GM12878 (cell line): ENCODE measurements around the gene SQSTM1. TPM values are rescaled to one million over a fixed set of nuclear protein-coding genes. Genes with fewer than 3 reads are reported as not detected.

Experiments used
- ATAC-seq: fragments of 200-7000 bp; cut with Tn5 transposase; 3 replicates; pipeline ENCODE4 v1.9.1; 2020; ENCODE audit warnings: mild to moderate bottlenecking, moderate library complexity
- BruUV-seq: library from RNA; stranded (reverse); fragments of 400-500 nt; replicated peaks from 2 replicates; lab custom pipeline; 2021; lab: Mats Ljungman, UMichigan
- CTCF ChIA-PET: fragments of 300-600 bp; sonication (Branson Sonifier 250); formaldehyde crosslinking; extraction: SDS; loops from one replicate; lab custom pipeline; 2021; ENCODE audit warnings: inconsistent platforms; lab: Yijun Ruan, JAX
- POLR2A ChIA-PET: fragments of 350-600 bp; formaldehyde crosslinking; extraction: SDS; loops from one replicate; lab custom pipeline; 2021; ENCODE audit warnings: inconsistent platforms; lab: Charles Lee
- RAD21 ChIA-PET: fragments of 300-600 bp; sonication (Branson Sonifier 250); formaldehyde crosslinking; loops from one replicate; lab custom pipeline; 2023; ENCODE audit warnings: antibody characterized with exemption; ENCODE audit not compliant: unreplicated experiment; lab: Charles Lee
- SMC1A ChIA-PET: fragments of 300-600 bp; sonication (Branson Sonifier 250); formaldehyde crosslinking; loops from one replicate; lab custom pipeline; 2023; ENCODE audit not compliant: unreplicated experiment, uncharacterized antibody; lab: Charles Lee
- DNase-seq: peaks from one replicate; pipeline ENCODE4 v3.0.0-alpha.2; 2011; ENCODE audit warnings: low read depth, low spot score
- FAIRE-seq: peaks from 3 replicates; lab custom pipeline; 2011; peaks lifted over from hg19 to GRCh38; lab: Jason Lieb, UNC
- H2AFZ ChIP-seq: 2 replicates; pipeline ENCODE4 v1.6.0; 2011; ENCODE audit warnings: low read depth, low read length, control low read depth; ENCODE audit not compliant: control insufficient read depth
- H3K27ac ChIP-seq: 2 replicates; pipeline ENCODE4 v1.5.1; 2011; ENCODE audit warnings: control low read depth; ENCODE audit not compliant: control insufficient read depth, insufficient read depth
- H3K27me3 ChIP-seq, 2 experiments: replicated peaks in 1 of 2; 2 replicates each; pipeline versions ENCODE4 v1.6.0 to v1.6.1; 2011; ENCODE audit warnings: low read length in 1 of 2; ENCODE audit not compliant: control insufficient read depth in 2 of 2, insufficient read depth in 2 of 2
- H3K36me3 ChIP-seq, 2 experiments: 2 replicates each; pipeline ENCODE4 v1.5.1; 2011; ENCODE audit warnings: low read length in 1 of 2; ENCODE audit not compliant: control insufficient read depth in 2 of 2, insufficient read depth in 2 of 2
- H3K4me1 ChIP-seq: 2 replicates; pipeline ENCODE4 v1.6.1; 2011; ENCODE audit warnings: mild to moderate bottlenecking, low read length, moderate library complexity, mixed read lengths; ENCODE audit not compliant: control insufficient read depth, insufficient read depth
- H3K4me2 ChIP-seq: 2 replicates; pipeline ENCODE4 v1.6.0; 2011; ENCODE audit warnings: control low read depth; ENCODE audit not compliant: control insufficient read depth, insufficient read depth
- H3K4me3 ChIP-seq: fragments of 200-600 bp; sonication (generic); 2 replicates; pipeline ENCODE4 v1.5.1; 2016
- H3K79me2 ChIP-seq: 2 replicates; pipeline ENCODE4 v1.6.0; 2011; ENCODE audit warnings: low read length; ENCODE audit not compliant: control insufficient read depth, insufficient read depth
- H3K9ac ChIP-seq: 2 replicates; pipeline ENCODE4 v1.8.0; 2011; ENCODE audit warnings: low read length, control low read depth, mixed read lengths; ENCODE audit not compliant: control insufficient read depth, insufficient read depth
- H3K9me3 ChIP-seq: replicated peaks from 3 replicates; pipeline ENCODE4 v1.5.1; 2011; ENCODE audit warnings: mild to moderate bottlenecking, low read length; ENCODE audit not compliant: control insufficient read depth, insufficient read depth
- H4K20me1 ChIP-seq: 2 replicates; pipeline ENCODE4 v1.6.0; 2011; ENCODE audit not compliant: control insufficient read depth, insufficient read depth
- E2F4 ChIP-seq: IDR thresholded peaks from 2 replicates; pipeline ENCODE4 v1.6.1; 2012; ENCODE audit warnings: low read depth, low read length, improper control_type of control experiment
- LARP7 ChIP-seq: fragments of 450-650 bp; IDR thresholded peaks from 2 replicates; pipeline ENCODE4 v1.6.1; 2017; ENCODE audit warnings: mild to moderate bottlenecking
- MTA2 ChIP-seq: fragments of 450-650 bp; IDR thresholded peaks from 2 replicates; pipeline ENCODE4 v1.6.1; 2016; ENCODE audit warnings: low read depth, mild to moderate bottlenecking, moderate library complexity
- NR2F1 ChIP-seq: fragments of 450-650 bp; conservative IDR thresholded peaks from 2 replicates; pipeline ENCODE4 v1.6.1; 2017; ENCODE audit warnings: mild to moderate bottlenecking
- PAX5 ChIP-seq: IDR thresholded peaks from 2 replicates; pipeline ENCODE4 v1.6.1; 2011; ENCODE audit warnings: low read depth, low read length, borderline replicate concordance
- TBL1XR1 ChIP-seq: IDR thresholded peaks from 2 replicates; pipeline ENCODE4 v1.6.1; 2012; ENCODE audit warnings: low read depth, low read length, improper control_type of control experiment
- USF2 ChIP-seq: IDR thresholded peaks from 2 replicates; pipeline ENCODE4 v1.6.1; 2011; ENCODE audit warnings: low read depth, low read length, improper control_type of control experiment, borderline replicate concordance
- ZNF217 ChIP-seq: fragments of 450-650 bp; IDR thresholded peaks from 2 replicates; pipeline ENCODE4 v1.6.1; 2017; ENCODE audit warnings: antibody characterized with exemption, mild to moderate bottlenecking
- ZSCAN29 ChIP-seq: fragments of 450-650 bp; IDR thresholded peaks from 2 replicates; pipeline ENCODE4 v1.6.1; 2017; ENCODE audit warnings: mild to moderate bottlenecking, moderate library complexity
- ZZZ3 ChIP-seq: IDR thresholded peaks from 2 replicates; pipeline ENCODE4 v1.6.1; 2011; ENCODE audit warnings: low read depth; ENCODE audit not compliant: control insufficient read depth, insufficient read length
- WGBS: methylation state at CpG from one replicate; pipeline ENCODE4 v1.1.6; 2016; ENCODE audit warnings: low lambda C conversion rate; ENCODE audit not compliant: insufficient replicate concordance, insufficient coverage; ENCODE audit errors: missing lambda C conversion rate; 5-methylcytosine and 5-hydroxymethylcytosine counted together
- in situ Hi-C: fragments of 300-500 bp; cut with MboI; formaldehyde crosslinking; loops from 9 replicates; pipeline ENCODE4 v1.14.3; 2018; ENCODE audit warnings: mixed read lengths
- intact Hi-C: fragments of 100-400 bp; cut with micrococcal nuclease; formaldehyde crosslinking; loops from one replicate; pipeline ENCODE4 v1.14.2; 2022; ENCODE audit not compliant: unreplicated experiment
- polyA plus RNA-seq, 11 experiments: library from polyadenylated mRNA; depleted of rRNA in 4 of 11; unstranded in 6 of 11; stranded (reverse) in 5 of 11; fragments of >200 nt; fragmentation: Nextera tagmentation in 4 of 11; fragmentation: Illumina TruSeq in 1 of 11; extraction: Ambion mirVana in 4 of 11; extraction: Trizol in 1 of 11; gene quantifications; 1 replicate in 1 of 11; 2 replicates in 10 of 11; pipeline versions ENCODE4 v1.2.1 to v1.2.3, GENCODE V29; 2011 to 2016; ENCODE audit warnings: inconsistent platforms in 2 of 11, missing spikeins in 2 of 11, low read depth in 1 of 11
- total RNA-seq, 4 experiments: library from RNA; depleted of rRNA in 3 of 4; stranded (reverse); fragments of >200 nt in 3 of 4; fragmentation: Illumina TruSeq in 1 of 4; extraction: Trizol in 1 of 4; gene quantifications; 2 replicates each; pipeline versions ENCODE4 v1.2.1 to v1.2.3, GENCODE V29; 2013 to 2021
- TF ChIP-seq, protein P1 (sequence below): fragments of 450-650 bp; IDR thresholded peaks from 2 replicates; pipeline ENCODE4 v1.6.1; 2017; ENCODE audit warnings: mild to moderate bottlenecking, moderate library complexity
- TF ChIP-seq, protein P2 (sequence below): fragments of 450-650 bp; conservative IDR thresholded peaks from 2 replicates; pipeline ENCODE4 v1.6.1; 2017; ENCODE audit warnings: mild to moderate bottlenecking, moderate library complexity

SQSTM1 gene
- total and polyA plus RNA-seq, 10 of the 15 experiments (the other 5 are each of a cell fraction or from before 2014, with no cell fraction given), result 6.3 to 138 (median 62.1) TPM

GRCh38 chr5:179862296-179862695 is 41.6 kb downstream of the SQSTM1 start:
- intact Hi-C loops, result no loop called here
- TSS peak; percentile 29 for BruUV-seq
- WGBS, result 96% methylated on average over 2 of the region's 2 CpGs
- TF ChIP-seq USF2, result no peak
- no peak for TF ChIP-seq LARP7
- no peak for TF ChIP-seq ZSCAN29
- no peak for TF ChIP-seq ZZZ3
- TF ChIP-seq, protein P1, sequence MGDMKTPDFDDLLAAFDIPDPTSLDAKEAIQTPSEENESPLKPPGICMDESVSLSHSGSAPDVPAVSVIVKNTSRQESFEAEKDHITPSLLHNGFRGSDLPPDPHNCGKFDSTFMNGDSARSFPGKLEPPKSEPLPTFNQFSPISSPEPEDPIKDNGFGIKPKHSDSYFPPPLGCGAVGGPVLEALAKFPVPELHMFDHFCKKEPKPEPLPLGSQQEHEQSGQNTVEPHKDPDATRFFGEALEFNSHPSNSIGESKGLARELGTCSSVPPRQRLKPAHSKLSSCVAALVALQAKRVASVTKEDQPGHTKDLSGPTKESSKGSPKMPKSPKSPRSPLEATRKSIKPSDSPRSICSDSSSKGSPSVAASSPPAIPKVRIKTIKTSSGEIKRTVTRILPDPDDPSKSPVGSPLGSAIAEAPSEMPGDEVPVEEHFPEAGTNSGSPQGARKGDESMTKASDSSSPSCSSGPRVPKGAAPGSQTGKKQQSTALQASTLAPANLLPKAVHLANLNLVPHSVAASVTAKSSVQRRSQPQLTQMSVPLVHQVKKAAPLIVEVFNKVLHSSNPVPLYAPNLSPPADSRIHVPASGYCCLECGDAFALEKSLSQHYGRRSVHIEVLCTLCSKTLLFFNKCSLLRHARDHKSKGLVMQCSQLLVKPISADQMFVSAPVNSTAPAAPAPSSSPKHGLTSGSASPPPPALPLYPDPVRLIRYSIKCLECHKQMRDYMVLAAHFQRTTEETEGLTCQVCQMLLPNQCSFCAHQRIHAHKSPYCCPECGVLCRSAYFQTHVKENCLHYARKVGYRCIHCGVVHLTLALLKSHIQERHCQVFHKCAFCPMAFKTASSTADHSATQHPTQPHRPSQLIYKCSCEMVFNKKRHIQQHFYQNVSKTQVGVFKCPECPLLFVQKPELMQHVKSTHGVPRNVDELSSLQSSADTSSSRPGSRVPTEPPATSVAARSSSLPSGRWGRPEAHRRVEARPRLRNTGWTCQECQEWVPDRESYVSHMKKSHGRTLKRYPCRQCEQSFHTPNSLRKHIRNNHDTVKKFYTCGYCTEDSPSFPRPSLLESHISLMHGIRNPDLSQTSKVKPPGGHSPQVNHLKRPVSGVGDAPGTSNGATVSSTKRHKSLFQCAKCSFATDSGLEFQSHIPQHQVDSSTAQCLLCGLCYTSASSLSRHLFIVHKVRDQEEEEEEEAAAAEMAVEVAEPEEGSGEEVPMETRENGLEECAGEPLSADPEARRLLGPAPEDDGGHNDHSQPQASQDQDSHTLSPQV, result no peak
- no peak for TF ChIP-seq TBL1XR1
- no peak for TF ChIP-seq MTA2
- no peak for TF ChIP-seq NR2F1
- TF ChIP-seq ZNF217, result no peak
- no peak for TF ChIP-seq E2F4
- TF ChIP-seq, protein P2, sequence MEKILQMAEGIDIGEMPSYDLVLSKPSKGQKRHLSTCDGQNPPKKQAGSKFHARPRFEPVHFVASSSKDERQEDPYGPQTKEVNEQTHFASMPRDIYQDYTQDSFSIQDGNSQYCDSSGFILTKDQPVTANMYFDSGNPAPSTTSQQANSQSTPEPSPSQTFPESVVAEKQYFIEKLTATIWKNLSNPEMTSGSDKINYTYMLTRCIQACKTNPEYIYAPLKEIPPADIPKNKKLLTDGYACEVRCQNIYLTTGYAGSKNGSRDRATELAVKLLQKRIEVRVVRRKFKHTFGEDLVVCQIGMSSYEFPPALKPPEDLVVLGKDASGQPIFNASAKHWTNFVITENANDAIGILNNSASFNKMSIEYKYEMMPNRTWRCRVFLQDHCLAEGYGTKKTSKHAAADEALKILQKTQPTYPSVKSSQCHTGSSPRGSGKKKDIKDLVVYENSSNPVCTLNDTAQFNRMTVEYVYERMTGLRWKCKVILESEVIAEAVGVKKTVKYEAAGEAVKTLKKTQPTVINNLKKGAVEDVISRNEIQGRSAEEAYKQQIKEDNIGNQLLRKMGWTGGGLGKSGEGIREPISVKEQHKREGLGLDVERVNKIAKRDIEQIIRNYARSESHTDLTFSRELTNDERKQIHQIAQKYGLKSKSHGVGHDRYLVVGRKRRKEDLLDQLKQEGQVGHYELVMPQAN, result no peak
- no peak for TF ChIP-seq PAX5

More at GRCh38 chr5:179862296-179862695, 41.6 kb downstream of the SQSTM1 start:
- Histone ChIP-seq H3K4me3 (no peak overlapping the region), H3K9ac (no peak overlapping the region), H4K20me1 (no peaks in the 10 kb centered on the region), H3K79me2 (peaks cover 7% of the 10 kb centered on the region), H3K27ac (no peak overlapping the region), H3K36me3 (peaks cover 1 to 13% of the 10 kb centered on the region in 2 experiments; a peak in 3 of 4 replicates), H3K27me3 (no peaks in the 10 kb centered on the region), H2AFZ (no peak overlapping the region), H3K4me1 (peaks cover 3% of the 10 kb centered on the region; the same call in 1 of the 2 replicates), H3K4me2 (no peak overlapping the region), H3K9me3 (no peaks in the 10 kb centered on the region; the same call in 1 of the 3 replicates)
- ChIA-PET SMC1A (interaction anchor here (1.3 to 2.1 kb wide), 3 partner anchors 44 to 60 kb away, joined by 3 to 7 read pairs (median 3); no protein-coding TSS in a partner anchor), POLR2A (no interaction called here), RAD21 (no interaction called here), CTCF (no interaction called here)
- in situ Hi-C loops, result no loop called here
- ATAC-seq (no peak), FAIRE-seq (no peak), DNase-seq (no peak)
